Breast epithelium (tissue), 4 donors: ENCODE results near the gene CMTM4. TPM values are rescaled to one million over a fixed set of nuclear protein-coding genes. Genes with fewer than 3 reads are reported as not detected.
"Not testable (repeated sequence)": the region's sequence is repeated elsewhere in the genome, so short reads cannot be mapped to it uniquely, and the experiment has no call there.

Experiments
- DNase-seq, 2 donors: peaks; one replicate each; pipeline ENCODE4 v3.0.0-alpha.2; 2019; ENCODE audit warnings: low spot score in 2 of 2
- H3K27ac ChIP-seq, 2 donors: fragments of 200-600 bp; sonication (generic) in 1 of 2; one replicate each; pipeline ENCODE4 v1.5.1; 2016 to 2019; ENCODE audit warnings: mild to moderate bottlenecking in 1 of 2
- H3K27me3 ChIP-seq, 2 donors: fragments of 200-600 bp; sonication (generic) in 1 of 2; one replicate each; pipeline versions ENCODE4 v1.5.1 to v1.6.0; 2017 to 2019; ENCODE audit warnings: control low read depth in 1 of 2, mild to moderate bottlenecking in 1 of 2
- H3K36me3 ChIP-seq: fragments of 200-600 bp; one replicate; pipeline ENCODE4 v1.5.1; 2019
- H3K4me1 ChIP-seq, 2 donors: fragments of 200-600 bp; sonication (generic); one replicate each; pipeline ENCODE4 v1.5.1; 2016 to 2019; ENCODE audit warnings: control low read depth in 1 of 2
- H3K4me3 ChIP-seq, 3 donors: fragments of 200-600 bp; sonication (generic); 1 replicate in 2 of 3; 2 replicates in 1 of 3; pipeline ENCODE4 v1.5.1; 2016 to 2019; ENCODE audit warnings: mild to moderate bottlenecking in 3 of 3, moderate library complexity in 2 of 3
- H3K9me3 ChIP-seq, 2 donors: fragments of 200-600 bp; sonication (generic) in 1 of 2; one replicate each; pipeline ENCODE4 v1.5.1; 2016 to 2019; ENCODE audit warnings: control low read depth in 1 of 2
- CTCF ChIP-seq, 3 donors: fragments of 450-650 bp; IDR thresholded peaks; one replicate each; pipeline ENCODE4 v1.5.1; 2016 to 2017; ENCODE audit warnings: antibody characterized with exemption in 3 of 3, mild to moderate bottlenecking in 3 of 3, moderate library complexity in 3 of 3
- POLR2A ChIP-seq: fragments of 450-650 bp; IDR thresholded peaks from one replicate; pipeline ENCODE4 v1.6.1; 2016; ENCODE audit warnings: antibody characterized with exemption, mild to moderate bottlenecking, moderate library complexity
- POLR2AphosphoS5 ChIP-seq, 3 donors: sonication (generic); formaldehyde crosslinking; IDR thresholded peaks; one replicate each; pipeline ENCODE4 v1.6.1; 2017; ENCODE audit warnings: antibody characterized with exemption in 3 of 3
- intact Hi-C: fragments of 100-400 bp; cut with DNase I; formaldehyde crosslinking; loops from one replicate; pipeline ENCODE4 v1.15.1; 2023; ENCODE audit warnings: low total_unique reads
- total RNA-seq, 3 donors: library from RNA; depleted of rRNA; stranded (reverse); fragments of >200 nt; gene quantifications; one replicate each; pipeline ENCODE4 v1.1.0, GENCODE V29; 2016

Gene CMTM4
- total RNA-seq, 3 donors from 2014 or later, result 12.5 to 35.4 (median 33.7) TPM

- Histone ChIP-seq H3K27ac (no peak overlapping the region), H3K9me3 (no peaks in the 10 kb centered on the region), H3K4me3 (no peak overlapping the region), H3K4me1 (no peaks in the 10 kb centered on the region), H3K36me3 (no peaks in the 10 kb centered on the region), H3K27me3 (no peaks in the 10 kb centered on the region)
- intact Hi-C loops, result no loop called here
- DNase-seq, result no peak
- TF ChIP-seq POLR2AphosphoS5 (IDR thresholded peaks at IDR 0.05) (no peak), CTCF (IDR thresholded peaks at IDR 0.05) (no peak), POLR2A (no peak)
Observed at GRCh38 chr16:66598111-66598510, 98.4 kb downstream of the CMTM4 start.

GRCh38 chr16:66596986-66597848 lies 99.3 kb downstream of the CMTM4 start:
- intact Hi-C loops, result no loop called here

GRCh38 chr16:66596559-66596958 lies 100.0 kb downstream of the CMTM4 start:
- H3K9me3 ChIP-seq, H3K4me1 ChIP-seq, H3K27me3 ChIP-seq, H3K27ac ChIP-seq, H3K36me3 ChIP-seq, intact Hi-C loops, H3K4me3 ChIP-seq, DNase-seq: not testable (repeated sequence)

More at GRCh38 chr16:66596986-66597848, 99.3 kb downstream of the CMTM4 start:
- no peak for DNase-seq
- Histone ChIP-seq H3K27me3 (no peaks in the 10 kb centered on the region), H3K4me1 (no peaks in the 10 kb centered on the region), H3K27ac (no peak overlapping the region), H3K36me3 (no peaks in the 10 kb centered on the region), H3K9me3 (no peaks in the 10 kb centered on the region), H3K4me3 (no peak overlapping the region)
- TF ChIP-seq POLR2A (no peak), CTCF (IDR thresholded peaks at IDR 0.05) (no peak), POLR2AphosphoS5 (IDR thresholded peaks at IDR 0.05) (no peak)

GRCh38 chr16:66594739-66595138 lies 101.8 kb downstream of the CMTM4 start:
- intact Hi-C loops, result loop anchor here (1.0 kb wide), 1 partner anchor 16 kb away; no protein-coding TSS in a partner anchor
- Histone ChIP-seq H3K27ac (no peak overlapping the region), H3K9me3 (no peaks in the 10 kb centered on the region), H3K36me3 (no peaks in the 10 kb centered on the region), H3K4me3 (no peak overlapping the region), H3K27me3 (no peaks in the 10 kb centered on the region), H3K4me1 (no peaks in the 10 kb centered on the region)
- no peak for TF ChIP-seq POLR2A
- TF ChIP-seq POLR2AphosphoS5 (IDR thresholded peaks at IDR 0.05), result no peak
- TF ChIP-seq CTCF (IDR thresholded peaks at IDR 0.05), result no peak
- DNase-seq, result no peak

GRCh38 chr16:66592814-66593213 lies 103.7 kb downstream of the CMTM4 start:
- H3K9me3 ChIP-seq, result no peaks in the 10 kb centered on the region
- H3K27ac ChIP-seq, result no peak overlapping the region
- no peaks in the 10 kb centered on the region for H3K4me1 ChIP-seq
- TF ChIP-seq POLR2AphosphoS5 (IDR thresholded peaks at IDR 0.05) (no peak), CTCF (IDR thresholded peaks at IDR 0.05) (no peak), POLR2A (no peak)
- no peaks in the 10 kb centered on the region for H3K36me3 ChIP-seq
- H3K27me3 ChIP-seq, result no peaks in the 10 kb centered on the region
- intact Hi-C loops, result no loop called here
- H3K4me3 ChIP-seq, result no peak overlapping the region
- no peak for DNase-seq
